Common myeloid progenitor, CD34-positive (primary cell): ENCODE measurements around the gene MTFMT.
"Not testable (repeated sequence)": the region's sequence is repeated elsewhere in the genome, so short reads cannot be mapped to it uniquely, and the experiment has no call there.

ENCODE experiments used
- CTCF ChIA-PET: fragments of 350-600 bp; sonication (Branson Sonifier 250); formaldehyde crosslinking; loops from one replicate; lab custom pipeline; 2021; ENCODE audit warnings: antibody characterized with exemption; lab: Charles Lee
- POLR2A ChIA-PET: fragments of 350-600 bp; sonication (Branson Sonifier 250); formaldehyde crosslinking; loops from one replicate; lab custom pipeline; 2021; ENCODE audit warnings: antibody characterized with exemption; lab: Charles Lee
- DNase-seq, 3 donors: peaks; one replicate each; pipeline versions ENCODE4 v3.0.0 to v3.0.0-alpha.2; 2013
- H3K27ac ChIP-seq, 2 experiments: 1 replicate in 1 of 2; 2 replicates in 1 of 2; pipeline ENCODE4 v1.7.0; 2013; ENCODE audit warnings: inconsistent platforms in 2 of 2, low read length in 2 of 2, mild to moderate bottlenecking in 2 of 2, low read depth in 1 of 2, moderate library complexity in 1 of 2; ENCODE audit not compliant: severe bottlenecking in 2 of 2, insufficient read depth in 1 of 2, poor library complexity in 1 of 2
- H3K27me3 ChIP-seq, 5 experiments: replicated peaks in 2 of 5; 1 replicate in 3 of 5; 2 replicates in 2 of 5; pipeline versions ENCODE4 v1.6.1 to v1.7.0; 2013; ENCODE audit warnings: low read length in 4 of 5, mild to moderate bottlenecking in 2 of 5, moderate library complexity in 2 of 5, inconsistent platforms in 1 of 5; ENCODE audit not compliant: insufficient read depth in 5 of 5, control insufficient read depth in 4 of 5
- H3K36me3 ChIP-seq, 4 experiments: 1 replicate in 2 of 4; 2 replicates in 2 of 4; pipeline versions ENCODE4 v1.6.1 to v1.7.0; 2013; ENCODE audit warnings: low read length in 3 of 4, control low read depth in 1 of 4, mild to moderate bottlenecking in 1 of 4; ENCODE audit not compliant: control insufficient read depth in 4 of 4, insufficient read depth in 4 of 4
- H3K4me1 ChIP-seq, 4 experiments: 1 replicate in 3 of 4; 2 replicates in 1 of 4; pipeline versions ENCODE4 v1.6.1 to v1.7.1; 2013; ENCODE audit warnings: low read length in 3 of 4, mild to moderate bottlenecking in 3 of 4, control low read depth in 1 of 4, inconsistent platforms in 1 of 4, moderate library complexity in 1 of 4; ENCODE audit not compliant: control insufficient read depth in 4 of 4, insufficient read depth in 4 of 4; ENCODE audit errors: control extremely low read depth in 1 of 4
- H3K4me3 ChIP-seq, 7 experiments: 1 replicate in 4 of 7; 2 replicates in 3 of 7; pipeline versions ENCODE4 v1.5.1 to v1.7.0; 2013; ENCODE audit warnings: mild to moderate bottlenecking in 7 of 7, low read length in 6 of 7, moderate library complexity in 6 of 7, inconsistent platforms in 2 of 7, low read depth in 2 of 7, control low read depth in 1 of 7; ENCODE audit not compliant: insufficient read depth in 4 of 7, control insufficient read depth in 1 of 7; ENCODE audit errors: extremely low read depth in 1 of 7
- H3K9me3 ChIP-seq, 5 experiments: 1 replicate in 4 of 5; 2 replicates in 1 of 5; pipeline versions ENCODE4 v1.6.1 to v1.7.1; 2013; ENCODE audit warnings: low read length in 4 of 5, mild to moderate bottlenecking in 2 of 5, inconsistent platforms in 1 of 5, low read depth in 1 of 5, moderate library complexity in 1 of 5; ENCODE audit not compliant: control insufficient read depth in 4 of 5, insufficient read depth in 2 of 5; ENCODE audit errors: control extremely low read depth in 1 of 5
- WGBS: methylation state at CpG from one replicate; pipeline ENCODE4 v1.1.5; 2013; ENCODE audit not compliant: insufficient coverage; 5-methylcytosine and 5-hydroxymethylcytosine counted together

Gene MTFMT

GRCh38 chr15:65074946-65075345 is 45.5 kb upstream of the MTFMT start:
- DNase-seq, H3K27ac ChIP-seq, H3K4me3 ChIP-seq, H3K9me3 ChIP-seq, H3K27me3 ChIP-seq, POLR2A ChIA-PET, H3K36me3 ChIP-seq: not testable (repeated sequence)
- H3K4me1 ChIP-seq = peaks cover 0 to 28% (median 21%) of the 10 kb centered on the region in 4 experiments
- CTCF ChIA-PET = interaction anchor here (1.3 to 17.2 kb wide), 5 partner anchors 9 to 42 kb away, joined by 5 to 282 read pairs (median 5); no protein-coding TSS in a partner anchor
- 98% methylated on average over 9 of the region's 22 CpGs for WGBS

- CTCF ChIA-PET = interaction anchor here (0.6 to 1.7 kb wide), 4 partner anchors 10 to 29 kb away, joined by 3 to 7 read pairs (median 4); no protein-coding TSS in a partner anchor
- WGBS = 90% methylated on average over 3 of the region's 3 CpGs
Observed at GRCh38 chr15:65072617-65073016, 43.2 kb upstream of the MTFMT start.

GRCh38 chr15:65072027-65072426 is 42.6 kb upstream of the MTFMT start:
- 60% methylated on average over 1 of the region's 1 CpG for WGBS
- CTCF ChIA-PET = interaction anchor here (0.6 to 3.3 kb wide), 4 partner anchors 11 to 29 kb away, joined by 3 to 23 read pairs (median 5); no protein-coding TSS in a partner anchor
- DNase-seq = no peak
- no peak overlapping the region for H3K4me3 ChIP-seq
- H3K27me3 ChIP-seq = peaks cover 0 to 21% (median 10%) of the 10 kb centered on the region in 5 experiments
- no peaks in the 10 kb centered on the region for H3K36me3 ChIP-seq
- no peak overlapping the region for H3K27ac ChIP-seq
- H3K4me1 ChIP-seq = peaks cover 0 to 26% (median 19%) of the 10 kb centered on the region in 4 experiments
- no peaks in the 10 kb centered on the region for H3K9me3 ChIP-seq
- POLR2A ChIA-PET = no interaction called here

More at GRCh38 chr15:65072617-65073016, 43.2 kb upstream of the MTFMT start:
- POLR2A ChIA-PET = no interaction called here
- Histone ChIP-seq H3K9me3 (no peaks in the 10 kb centered on the region), H3K4me1 (peaks cover 0 to 27% (median 21%) of the 10 kb centered on the region in 4 experiments), H3K4me3 (no peak overlapping the region), H3K27ac (no peak overlapping the region), H3K27me3 (peaks cover 0 to 15% (median 8%) of the 10 kb centered on the region in 5 experiments), H3K36me3 (no peaks in the 10 kb centered on the region)
- no peak for DNase-seq

- Histone ChIP-seq H3K27me3 (peaks cover 5 to 27% (median 13%) of the 10 kb centered on the region in 5 experiments), H3K36me3 (no peaks in the 10 kb centered on the region), H3K4me3 (no peak overlapping the region), H3K9me3 (no peaks in the 10 kb centered on the region), H3K4me1 (peaks cover 0 to 23% (median 15%) of the 10 kb centered on the region in 4 experiments), H3K27ac (no peak overlapping the region)
- ChIA-PET POLR2A (interaction anchor here (0.6 kb wide), 1 partner anchor 1180 kb away, joined by 3 read pairs; no protein-coding TSS in a partner anchor), CTCF (interaction anchor here (1.2 to 3.3 kb wide), 2 partner anchors 11 to 17 kb away, joined by 7 to 23 read pairs; no protein-coding TSS in a partner anchor)
- 84% methylated on average over 2 of the region's 5 CpGs for WGBS
- DNase-seq = no peak
Observed at GRCh38 chr15:65071381-65071811, 42.0 kb upstream of the MTFMT start.

GRCh38 chr15:65069779-65070546 is 40.5 kb upstream of the MTFMT start:
- no peak overlapping the region for H3K4me3 ChIP-seq
- peaks cover 0 to 21% (median 11%) of the 10 kb centered on the region in 4 experiments for H3K4me1 ChIP-seq
- H3K9me3 ChIP-seq = no peaks in the 10 kb centered on the region
- CTCF ChIA-PET = interaction anchor here (0.8 to 6.8 kb wide), 5 partner anchors 9 to 28 kb away, joined by 3 to 37 read pairs (median 8); partner anchors contain the start of genes KBTBD13 and SLC51B
- POLR2A ChIA-PET = interaction anchor here (0.5 kb wide), 1 partner anchor 47 kb away, joined by 3 read pairs; no protein-coding TSS in a partner anchor
- no peak overlapping the region for H3K27ac ChIP-seq
- DNase-seq = no peak
- 100% methylated on average over 3 of the region's 5 CpGs for WGBS
- no peaks in the 10 kb centered on the region for H3K36me3 ChIP-seq
- peaks cover 7 to 41% (median 16%) of the 10 kb centered on the region in 5 experiments for H3K27me3 ChIP-seq

GRCh38 chr15:65069179-65069578 is 39.7 kb upstream of the MTFMT start:
- H3K27me3 ChIP-seq = peaks cover 7 to 41% (median 16%) of the 10 kb centered on the region in 5 experiments
- no peak overlapping the region for H3K27ac ChIP-seq
- peaks cover 0 to 21% (median 11%) of the 10 kb centered on the region in 4 experiments for H3K4me1 ChIP-seq
- DNase-seq = no peak
- H3K9me3 ChIP-seq = no peaks in the 10 kb centered on the region
- ChIA-PET CTCF (interaction anchor here (0.8 to 6.8 kb wide), 6 partner anchors 9 to 27 kb away, joined by 3 to 37 read pairs (median 7); partner anchors contain the start of genes KBTBD13 and SLC51B), POLR2A (no interaction called here)
- no peak overlapping the region for H3K4me3 ChIP-seq
- H3K36me3 ChIP-seq = no peaks in the 10 kb centered on the region
- WGBS = 100% methylated on average over 1 of the region's 1 CpG
